GM12878 (cell line): ENCODE measurements around the gene TSPAN10. TPM values are rescaled to one million over a fixed set of nuclear protein-coding genes. Genes with fewer than 3 reads are reported as not detected.

Experiments
- ATAC-seq: fragments of 200-7000 bp; cut with Tn5 transposase; 3 replicates; pipeline ENCODE4 v1.9.1; 2020; ENCODE audit warnings: mild to moderate bottlenecking, moderate library complexity
- BruUV-seq: library from RNA; stranded (reverse); fragments of 400-500 nt; replicated peaks from 2 replicates; lab custom pipeline; 2021; lab: Mats Ljungman, UMichigan
- CTCF ChIA-PET: fragments of 300-600 bp; sonication (Branson Sonifier 250); formaldehyde crosslinking; extraction: SDS; loops from one replicate; lab custom pipeline; 2021; ENCODE audit warnings: inconsistent platforms; lab: Yijun Ruan, JAX
- POLR2A ChIA-PET: fragments of 350-600 bp; formaldehyde crosslinking; extraction: SDS; loops from one replicate; lab custom pipeline; 2021; ENCODE audit warnings: inconsistent platforms; lab: Charles Lee
- RAD21 ChIA-PET: fragments of 300-600 bp; sonication (Branson Sonifier 250); formaldehyde crosslinking; loops from one replicate; lab custom pipeline; 2023; ENCODE audit warnings: antibody characterized with exemption; ENCODE audit not compliant: unreplicated experiment; lab: Charles Lee
- SMC1A ChIA-PET: fragments of 300-600 bp; sonication (Branson Sonifier 250); formaldehyde crosslinking; loops from one replicate; lab custom pipeline; 2023; ENCODE audit not compliant: unreplicated experiment, uncharacterized antibody; lab: Charles Lee
- DNase-seq: peaks from one replicate; pipeline ENCODE4 v3.0.0-alpha.2; 2011; ENCODE audit warnings: low read depth, low spot score
- FAIRE-seq: peaks from 3 replicates; lab custom pipeline; 2011; peaks lifted over from hg19 to GRCh38; lab: Jason Lieb, UNC
- H2AFZ ChIP-seq: 2 replicates; pipeline ENCODE4 v1.6.0; 2011; ENCODE audit warnings: low read depth, low read length, control low read depth; ENCODE audit not compliant: control insufficient read depth
- H3K27ac ChIP-seq: 2 replicates; pipeline ENCODE4 v1.5.1; 2011; ENCODE audit warnings: control low read depth; ENCODE audit not compliant: control insufficient read depth, insufficient read depth
- H3K27me3 ChIP-seq, 2 experiments: replicated peaks in 1 of 2; 2 replicates each; pipeline versions ENCODE4 v1.6.0 to v1.6.1; 2011; ENCODE audit warnings: low read length in 1 of 2; ENCODE audit not compliant: control insufficient read depth in 2 of 2, insufficient read depth in 2 of 2
- H3K36me3 ChIP-seq, 2 experiments: 2 replicates each; pipeline ENCODE4 v1.5.1; 2011; ENCODE audit warnings: low read length in 1 of 2; ENCODE audit not compliant: control insufficient read depth in 2 of 2, insufficient read depth in 2 of 2
- H3K4me1 ChIP-seq: 2 replicates; pipeline ENCODE4 v1.6.1; 2011; ENCODE audit warnings: mild to moderate bottlenecking, low read length, moderate library complexity, mixed read lengths; ENCODE audit not compliant: control insufficient read depth, insufficient read depth
- H3K4me2 ChIP-seq: 2 replicates; pipeline ENCODE4 v1.6.0; 2011; ENCODE audit warnings: control low read depth; ENCODE audit not compliant: control insufficient read depth, insufficient read depth
- H3K4me3 ChIP-seq: fragments of 200-600 bp; sonication (generic); 2 replicates; pipeline ENCODE4 v1.5.1; 2016
- H3K79me2 ChIP-seq: 2 replicates; pipeline ENCODE4 v1.6.0; 2011; ENCODE audit warnings: low read length; ENCODE audit not compliant: control insufficient read depth, insufficient read depth
- H3K9ac ChIP-seq: 2 replicates; pipeline ENCODE4 v1.8.0; 2011; ENCODE audit warnings: low read length, control low read depth, mixed read lengths; ENCODE audit not compliant: control insufficient read depth, insufficient read depth
- H3K9me3 ChIP-seq: replicated peaks from 3 replicates; pipeline ENCODE4 v1.5.1; 2011; ENCODE audit warnings: mild to moderate bottlenecking, low read length; ENCODE audit not compliant: control insufficient read depth, insufficient read depth
- H4K20me1 ChIP-seq: 2 replicates; pipeline ENCODE4 v1.6.0; 2011; ENCODE audit not compliant: control insufficient read depth, insufficient read depth
- CHD4 ChIP-seq: fragments of 200-600 bp; sonication (generic); IDR thresholded peaks from 2 replicates; pipeline ENCODE4 v1.6.1; 2016; ENCODE audit warnings: mild to moderate bottlenecking
- EP300 ChIP-seq, 2 experiments: fragments of 150-350 bp in 1 of 2; IDR thresholded peaks; 2 replicates each; pipeline ENCODE4 v1.6.1; 2011 to 2012; ENCODE audit warnings: low read depth in 2 of 2, low read length in 2 of 2, borderline replicate concordance in 1 of 2, improper control_type of control experiment in 1 of 2, inconsistent platforms in 1 of 2; ENCODE audit not compliant: control insufficient read depth in 1 of 2
- MEF2A ChIP-seq: IDR thresholded peaks from 2 replicates; pipeline ENCODE4 v1.6.1; 2011; ENCODE audit warnings: low read depth, mild to moderate bottlenecking, low read length, moderate library complexity; ENCODE audit not compliant: insufficient read depth
- NRF1 ChIP-seq: conservative IDR thresholded peaks from 2 replicates; pipeline ENCODE4 v1.6.1; 2011; ENCODE audit warnings: mild to moderate bottlenecking, low read depth, low read length, improper control_type of control experiment
- PAX8 ChIP-seq: fragments of 450-650 bp; IDR thresholded peaks from 2 replicates; pipeline ENCODE4 v1.6.1; 2017; ENCODE audit warnings: mild to moderate bottlenecking, moderate library complexity
- SRF ChIP-seq, 2 experiments: IDR thresholded peaks; 2 replicates each; pipeline ENCODE4 v1.6.1; 2011; ENCODE audit warnings: low read depth in 2 of 2, low read length in 2 of 2, mild to moderate bottlenecking in 1 of 2, moderate library complexity in 1 of 2
- TARDBP ChIP-seq: IDR thresholded peaks from 2 replicates; pipeline ENCODE4 v1.6.1; 2016; ENCODE audit warnings: borderline replicate concordance
- TCF7 ChIP-seq: IDR thresholded peaks from 2 replicates; pipeline ENCODE4 v1.6.1; 2014; ENCODE audit warnings: antibody characterized with exemption, borderline replicate concordance
- ZNF24 ChIP-seq: fragments of 450-650 bp; IDR thresholded peaks from 2 replicates; pipeline ENCODE4 v1.6.1; 2017; ENCODE audit warnings: antibody characterized with exemption, mild to moderate bottlenecking
- ZNF384 ChIP-seq: IDR thresholded peaks from 2 replicates; pipeline ENCODE4 v1.6.1; 2012; ENCODE audit warnings: low read depth, mild to moderate bottlenecking, low read length, improper control_type of control experiment, borderline replicate concordance
- WGBS: methylation state at CpG from one replicate; pipeline ENCODE4 v1.1.6; 2016; ENCODE audit warnings: low lambda C conversion rate; ENCODE audit not compliant: insufficient replicate concordance, insufficient coverage; ENCODE audit errors: missing lambda C conversion rate; 5-methylcytosine and 5-hydroxymethylcytosine counted together
- in situ Hi-C: fragments of 300-500 bp; cut with MboI; formaldehyde crosslinking; loops from 9 replicates; pipeline ENCODE4 v1.14.3; 2018; ENCODE audit warnings: mixed read lengths
- intact Hi-C: fragments of 100-400 bp; cut with micrococcal nuclease; formaldehyde crosslinking; loops from one replicate; pipeline ENCODE4 v1.14.2; 2022; ENCODE audit not compliant: unreplicated experiment
- polyA plus RNA-seq, 11 experiments: library from polyadenylated mRNA; depleted of rRNA in 4 of 11; unstranded in 6 of 11; stranded (reverse) in 5 of 11; fragments of >200 nt; fragmentation: Nextera tagmentation in 4 of 11; fragmentation: Illumina TruSeq in 1 of 11; extraction: Ambion mirVana in 4 of 11; extraction: Trizol in 1 of 11; gene quantifications; 1 replicate in 1 of 11; 2 replicates in 10 of 11; pipeline versions ENCODE4 v1.2.1 to v1.2.3, GENCODE V29; 2011 to 2016; ENCODE audit warnings: inconsistent platforms in 2 of 11, missing spikeins in 2 of 11, low read depth in 1 of 11
- total RNA-seq, 4 experiments: library from RNA; depleted of rRNA in 3 of 4; stranded (reverse); fragments of >200 nt in 3 of 4; fragmentation: Illumina TruSeq in 1 of 4; extraction: Trizol in 1 of 4; gene quantifications; 2 replicates each; pipeline versions ENCODE4 v1.2.1 to v1.2.3, GENCODE V29; 2013 to 2021
- TF ChIP-seq, protein P1 (sequence below): fragments of 450-650 bp; formaldehyde crosslinking; IDR thresholded peaks from 2 replicates; pipeline ENCODE4 v1.4.0; 2022; ENCODE audit warnings: mild to moderate bottlenecking, moderate library complexity

The TSPAN10 gene
- total and polyA plus RNA-seq, 10 of the 15 experiments (the other 5 are each of a cell fraction or from before 2014, with no cell fraction given), result 0.13 to 0.82 (median 0.43) TPM

GRCh38 chr17:81644976-81645952 lies 8.3 kb downstream of the TSPAN10 start:
- no peaks in the 10 kb centered on the region; a peak in 2 of 4 replicates for H3K27me3 ChIP-seq
- POLR2A ChIA-PET, result interaction anchor here (0.5 to 0.6 kb wide), 2 partner anchors 22 to 202 kb away, joined by 3 read pairs; no protein-coding TSS in a partner anchor
- BruUV-seq, result no TSS peak
- no peak overlapping the region for H2AFZ ChIP-seq
- H3K9ac ChIP-seq, result no peak overlapping the region
- H3K79me2 ChIP-seq, result no peaks in the 10 kb centered on the region
- ATAC-seq, result no peak
- SMC1A ChIA-PET, result no interaction called here
- intact Hi-C loops (no loop called here), in situ Hi-C loops (no loop called here)
- peaks cover 6% of the 10 kb centered on the region; the same call in 2 of the 3 replicates for H3K9me3 ChIP-seq
- RAD21 ChIA-PET, result no interaction called here
- TF ChIP-seq TCF7 (no peak), MEF2A (no peak)
- 63% methylated on average over 29 of the region's 29 CpGs for WGBS
- no peaks in the 10 kb centered on the region for H3K36me3 ChIP-seq
- H3K27ac ChIP-seq, result no peak overlapping the region
- H3K4me1 ChIP-seq, result no peaks in the 10 kb centered on the region
- CTCF ChIA-PET, result no interaction called here
- H3K4me3 ChIP-seq, result no peak overlapping the region
- no peaks in the 10 kb centered on the region for H4K20me1 ChIP-seq
- DNase-seq, result no peak
- H3K4me2 ChIP-seq, result no peak overlapping the region
- FAIRE-seq, result no peak

DNA sequence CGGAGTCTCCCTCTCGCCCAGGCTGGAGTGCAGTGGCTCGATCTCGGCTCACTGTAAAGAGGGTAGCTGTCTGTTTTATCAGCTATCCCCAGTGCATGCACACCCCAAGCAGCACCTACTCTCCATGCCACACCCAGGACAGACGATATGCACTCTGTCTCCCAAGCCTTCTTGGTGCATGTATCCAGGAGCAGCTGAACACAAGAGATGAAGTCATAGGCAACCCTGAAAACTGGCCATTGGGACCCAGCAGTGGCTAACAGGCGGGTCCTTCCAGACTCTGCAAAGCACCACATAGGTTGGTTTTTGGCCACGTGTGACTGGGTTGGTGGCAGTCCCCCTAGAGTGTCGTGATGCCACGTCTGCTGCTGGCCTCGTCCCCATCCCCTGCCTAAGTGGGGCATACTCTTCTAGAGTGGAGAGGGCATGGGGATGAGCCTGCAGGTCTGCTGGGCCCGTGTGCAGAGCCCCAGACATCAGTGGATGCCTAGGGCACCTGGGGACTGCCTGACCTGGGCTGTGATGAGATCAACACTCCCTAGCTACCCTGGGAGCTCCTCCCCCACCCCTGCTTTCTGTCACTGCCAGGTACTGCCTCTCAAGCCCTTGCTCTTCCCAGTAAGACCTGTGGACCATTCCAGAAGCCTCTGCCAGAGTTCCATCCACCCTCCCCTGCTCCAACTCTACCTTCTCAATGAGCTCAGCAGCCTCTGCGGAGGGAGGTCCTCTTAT lies 10.0 kb downstream of the TSPAN10 start:
- H3K36me3 ChIP-seq, result no peaks in the 10 kb centered on the region
- CTCF ChIA-PET, result no interaction called here
- FAIRE-seq (no peak), ATAC-seq (no peak; the same call in 1 of the 3 replicates), DNase-seq (no peak)
- no peaks in the 10 kb centered on the region for H4K20me1 ChIP-seq
- no peaks in the 10 kb centered on the region for H3K79me2 ChIP-seq
- SMC1A ChIA-PET, result no interaction called here
- H3K9me3 ChIP-seq, result peaks cover 6% of the 10 kb centered on the region; the same call in 2 of the 3 replicates
- H3K4me1 ChIP-seq, result no peaks in the 10 kb centered on the region
- no peak overlapping the region for H2AFZ ChIP-seq
- RAD21 ChIA-PET, result no interaction called here
- intact Hi-C loops, result no loop called here
- H3K27ac ChIP-seq, result no peak overlapping the region
- POLR2A ChIA-PET, result interaction anchor here (0.5 kb wide), 1 partner anchor 246 kb away, joined by 3 read pairs; no protein-coding TSS in a partner anchor
- H3K4me2 ChIP-seq, result no peak overlapping the region
- H3K4me3 ChIP-seq, result no peak overlapping the region
- no peak overlapping the region for H3K9ac ChIP-seq
- in situ Hi-C loops, result no loop called here
- 41% methylated on average over 12 of the region's 12 CpGs for WGBS
- no TSS peak for BruUV-seq
- no peaks in the 10 kb centered on the region; a peak in 2 of 4 replicates for H3K27me3 ChIP-seq
- TF ChIP-seq ZNF384 (no peak), NRF1 (no peak), PAX8 (no peak), EP300 (IDR thresholded peaks at IDR 0.05; ENCODE audit: borderline replicate concordance in 1 of 2, control insufficient read depth in 1 of 2, low read depth in 2 of 2, low read length in 2 of 2) (no peak), SRF (IDR thresholded peaks at IDR 0.05; ENCODE audit: low read depth in 2 of 2, low read length in 2 of 2) (no peak), TARDBP (no peak), CHD4 (no peak), ZNF24 (no peak), MEF2A (no peak)
- TF ChIP-seq, protein P1, sequence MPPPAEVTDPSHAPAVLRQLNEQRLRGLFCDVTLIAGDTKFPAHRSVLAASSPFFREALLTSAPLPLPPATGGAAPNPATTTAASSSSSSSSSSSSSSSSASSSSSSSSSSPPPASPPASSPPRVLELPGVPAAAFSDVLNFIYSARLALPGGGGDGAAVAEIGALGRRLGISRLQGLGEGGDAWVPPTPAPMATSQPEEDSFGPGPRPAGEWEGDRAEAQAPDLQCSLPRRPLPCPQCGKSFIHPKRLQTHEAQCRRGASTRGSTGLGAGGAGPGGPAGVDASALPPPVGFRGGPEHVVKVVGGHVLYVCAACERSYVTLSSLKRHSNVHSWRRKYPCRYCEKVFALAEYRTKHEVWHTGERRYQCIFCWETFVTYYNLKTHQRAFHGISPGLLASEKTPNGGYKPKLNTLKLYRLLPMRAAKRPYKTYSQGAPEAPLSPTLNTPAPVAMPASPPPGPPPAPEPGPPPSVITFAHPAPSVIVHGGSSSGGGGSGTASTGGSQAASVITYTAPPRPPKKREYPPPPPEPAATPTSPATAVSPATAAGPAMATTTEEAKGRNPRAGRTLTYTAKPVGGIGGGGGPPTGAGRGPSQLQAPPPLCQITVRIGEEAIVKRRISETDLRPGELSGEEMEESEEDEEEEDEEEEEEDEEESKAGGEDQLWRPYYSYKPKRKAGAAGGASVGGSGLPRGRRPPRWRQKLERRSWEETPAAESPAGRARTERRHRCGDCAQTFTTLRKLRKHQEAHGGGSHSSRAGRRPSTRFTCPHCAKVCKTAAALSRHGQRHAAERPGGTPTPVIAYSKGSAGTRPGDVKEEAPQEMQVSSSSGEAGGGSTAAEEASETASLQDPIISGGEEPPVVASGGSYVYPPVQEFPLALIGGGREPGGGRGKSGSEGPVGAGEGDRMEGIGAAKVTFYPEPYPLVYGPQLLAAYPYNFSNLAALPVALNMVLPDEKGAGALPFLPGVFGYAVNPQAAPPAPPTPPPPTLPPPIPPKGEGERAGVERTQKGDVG (CRISPR knock-in tag), result no peak
